ENCODE measurements around the gene LINS1. TPM values are rescaled to one million over a fixed set of nuclear protein-coding genes. Genes with fewer than 3 reads are reported as not detected.

LINS1 gene
- total RNA-seq (52.4 TPM), polyA plus RNA-seq (11.1 TPM)

- Histone ChIP-seq H3K27ac (ENCODE audit: low read depth) (peak within 1 kb of the TSS; percentile 31), H3K4me3 (ENCODE audit: low read depth, low read length) (peak within 1 kb of the TSS; percentile 90), H3K36me3 (ENCODE audit: insufficient read depth) (no peaks in the 10 kb centered on the region), H3K4me1 (ENCODE audit: insufficient read depth) (peaks cover 1% of the 10 kb centered on the region)
- WGBS: under 1% methylated on average over 51 of the region's 51 CpGs
- peak; percentile 100 for DNase-seq (ENCODE audit: extremely low spot score)
Measured at GRCh38 chr15:100602064-100602822, at the start of gene LINS1, which contains the start of gene ASB7. Gene LINS1, minus strand, starts transcription at chr15:100602184. Its CDS starts 21,342 bp downstream, at chr15:100580842. Gene ASB7, plus strand, starts transcription at chr15:100602589. Its CDS starts 9,628 bp downstream, at chr15:100612217.

GRCh38 chr15:100651253-100651652 lies 49.3 kb upstream of the LINS1 start:
- no peak for DNase-seq (ENCODE audit: extremely low spot score)
- Histone ChIP-seq H3K4me1 (ENCODE audit: insufficient read depth) (no peaks in the 10 kb centered on the region), H3K36me3 (ENCODE audit: insufficient read depth) (peaks cover 1% of the 10 kb centered on the region), H3K4me3 (ENCODE audit: low read depth, low read length) (no peak overlapping the region), H3K27ac (ENCODE audit: low read depth) (no peak overlapping the region)
- WGBS: 66% methylated on average over 5 of the region's 5 CpGs

- DNase-seq (ENCODE audit: extremely low spot score): no peak
- H3K27ac ChIP-seq (ENCODE audit: low read depth): no peak overlapping the region
- H3K36me3 ChIP-seq (ENCODE audit: insufficient read depth): peaks cover 1% of the 10 kb centered on the region
- 76% methylated on average over 1 of the region's 1 CpG for WGBS
- H3K4me1 ChIP-seq (ENCODE audit: insufficient read depth): no peaks in the 10 kb centered on the region
- no peak overlapping the region for H3K4me3 ChIP-seq (ENCODE audit: low read depth, low read length)
Measured at GRCh38 chr15:100650685-100651084, 48.7 kb upstream of the LINS1 start.

GRCh38 chr15:100648951-100649350 lies 47.0 kb upstream of the LINS1 start:
- 88% methylated on average over 8 of the region's 8 CpGs for WGBS
- H3K36me3 ChIP-seq (ENCODE audit: insufficient read depth): peaks cover 1% of the 10 kb centered on the region
- no peaks in the 10 kb centered on the region for H3K4me1 ChIP-seq (ENCODE audit: insufficient read depth)
- no peak overlapping the region for H3K27ac ChIP-seq (ENCODE audit: low read depth)
- H3K4me3 ChIP-seq (ENCODE audit: low read depth, low read length): no peak overlapping the region
- DNase-seq (ENCODE audit: extremely low spot score): no peak

GRCh38 chr15:100645671-100646070 lies 43.7 kb upstream of the LINS1 start:
- no peaks in the 10 kb centered on the region for H3K36me3 ChIP-seq (ENCODE audit: insufficient read depth)
- H3K4me3 ChIP-seq (ENCODE audit: low read depth, low read length): no peak overlapping the region
- H3K27ac ChIP-seq (ENCODE audit: low read depth): no peak overlapping the region
- H3K4me1 ChIP-seq (ENCODE audit: insufficient read depth): peaks cover 1% of the 10 kb centered on the region
- 95% methylated on average over 5 of the region's 5 CpGs for WGBS
- DNase-seq (ENCODE audit: extremely low spot score): no peak

GRCh38 chr15:100642950-100643338 lies 41.0 kb upstream of the LINS1 start:
- H3K27ac ChIP-seq (ENCODE audit: low read depth): no peak overlapping the region

GRCh38 chr15:100642213-100642949 lies 40.4 kb upstream of the LINS1 start:
- Histone ChIP-seq H3K36me3 (ENCODE audit: insufficient read depth) (no peaks in the 10 kb centered on the region), H3K4me1 (ENCODE audit: insufficient read depth) (peaks cover 1% of the 10 kb centered on the region), H3K27ac (ENCODE audit: low read depth) (no peak overlapping the region), H3K4me3 (ENCODE audit: low read depth, low read length) (no peak overlapping the region)
- 94% methylated on average over 9 of the region's 9 CpGs for WGBS
- DNase-seq (ENCODE audit: extremely low spot score): no peak

More at GRCh38 chr15:100642950-100643338, 41.0 kb upstream of the LINS1 start:
- Histone ChIP-seq H3K4me1 (ENCODE audit: insufficient read depth) (peaks cover 1% of the 10 kb centered on the region), H3K4me3 (ENCODE audit: low read depth, low read length) (no peak overlapping the region), H3K36me3 (ENCODE audit: insufficient read depth) (no peaks in the 10 kb centered on the region)
- 81% methylated on average over 4 of the region's 4 CpGs for WGBS
- no peak for DNase-seq (ENCODE audit: extremely low spot score)

- WGBS: 87% methylated on average over 11 of the region's 11 CpGs
- Histone ChIP-seq H3K36me3 (ENCODE audit: insufficient read depth) (no peaks in the 10 kb centered on the region), H3K27ac (ENCODE audit: low read depth) (no peak overlapping the region), H3K4me1 (ENCODE audit: insufficient read depth) (peaks cover 1% of the 10 kb centered on the region), H3K4me3 (ENCODE audit: low read depth, low read length) (no peak overlapping the region)
- DNase-seq (ENCODE audit: extremely low spot score): no peak
Measured at GRCh38 chr15:100638177-100638730, 36.3 kb upstream of the LINS1 start.

GRCh38 chr15:100635406-100636071 lies 33.6 kb upstream of the LINS1 start:
- Histone ChIP-seq H3K27ac (ENCODE audit: low read depth) (no peak overlapping the region), H3K4me3 (ENCODE audit: low read depth, low read length) (no peak overlapping the region), H3K36me3 (ENCODE audit: insufficient read depth) (no peaks in the 10 kb centered on the region), H3K4me1 (ENCODE audit: insufficient read depth) (no peaks in the 10 kb centered on the region)
- WGBS: 82% methylated on average over 11 of the region's 11 CpGs
- DNase-seq (ENCODE audit: extremely low spot score): no peak

- WGBS: 93% methylated on average over 1 of the region's 1 CpG
- no peak overlapping the region for H3K27ac ChIP-seq (ENCODE audit: low read depth)
- no peak overlapping the region for H3K4me3 ChIP-seq (ENCODE audit: low read depth, low read length)
- no peaks in the 10 kb centered on the region for H3K36me3 ChIP-seq (ENCODE audit: insufficient read depth)
- DNase-seq (ENCODE audit: extremely low spot score): no peak
- no peaks in the 10 kb centered on the region for H3K4me1 ChIP-seq (ENCODE audit: insufficient read depth)
Measured at GRCh38 chr15:100633763-100634075, 31.7 kb upstream of the LINS1 start.

- H3K4me1 ChIP-seq (ENCODE audit: insufficient read depth): no peaks in the 10 kb centered on the region
- H3K36me3 ChIP-seq (ENCODE audit: insufficient read depth): peaks cover 1% of the 10 kb centered on the region
- H3K27ac ChIP-seq (ENCODE audit: low read depth): no peak overlapping the region
- no peak for DNase-seq (ENCODE audit: extremely low spot score)
- WGBS: 94% methylated on average over 10 of the region's 10 CpGs
- H3K4me3 ChIP-seq (ENCODE audit: low read depth, low read length): no peak overlapping the region
Measured at GRCh38 chr15:100631831-100632230, 29.8 kb upstream of the LINS1 start.

- Histone ChIP-seq H3K36me3 (ENCODE audit: insufficient read depth) (peaks cover 1% of the 10 kb centered on the region), H3K4me1 (ENCODE audit: insufficient read depth) (no peaks in the 10 kb centered on the region), H3K27ac (ENCODE audit: low read depth) (no peak overlapping the region), H3K4me3 (ENCODE audit: low read depth, low read length) (no peak overlapping the region)
- 69% methylated on average over 3 of the region's 3 CpGs for WGBS
- DNase-seq (ENCODE audit: extremely low spot score): no peak
Measured at GRCh38 chr15:100628746-100629145, 26.8 kb upstream of the LINS1 start.

GRCh38 chr15:100627789-100628395 lies 25.9 kb upstream of the LINS1 start:
- WGBS: 32% methylated on average over 6 of the region's 6 CpGs
- Histone ChIP-seq H3K4me1 (ENCODE audit: insufficient read depth) (no peaks in the 10 kb centered on the region), H3K36me3 (ENCODE audit: insufficient read depth) (peaks cover 1% of the 10 kb centered on the region), H3K4me3 (ENCODE audit: low read depth, low read length) (no peak overlapping the region), H3K27ac (ENCODE audit: low read depth) (no peak overlapping the region)
- peak; percentile 42 for DNase-seq (ENCODE audit: extremely low spot score)

Data from urinary bladder (tissue), 4 donors.